ENCODE measurements around the gene OR10H5.

DNA sequence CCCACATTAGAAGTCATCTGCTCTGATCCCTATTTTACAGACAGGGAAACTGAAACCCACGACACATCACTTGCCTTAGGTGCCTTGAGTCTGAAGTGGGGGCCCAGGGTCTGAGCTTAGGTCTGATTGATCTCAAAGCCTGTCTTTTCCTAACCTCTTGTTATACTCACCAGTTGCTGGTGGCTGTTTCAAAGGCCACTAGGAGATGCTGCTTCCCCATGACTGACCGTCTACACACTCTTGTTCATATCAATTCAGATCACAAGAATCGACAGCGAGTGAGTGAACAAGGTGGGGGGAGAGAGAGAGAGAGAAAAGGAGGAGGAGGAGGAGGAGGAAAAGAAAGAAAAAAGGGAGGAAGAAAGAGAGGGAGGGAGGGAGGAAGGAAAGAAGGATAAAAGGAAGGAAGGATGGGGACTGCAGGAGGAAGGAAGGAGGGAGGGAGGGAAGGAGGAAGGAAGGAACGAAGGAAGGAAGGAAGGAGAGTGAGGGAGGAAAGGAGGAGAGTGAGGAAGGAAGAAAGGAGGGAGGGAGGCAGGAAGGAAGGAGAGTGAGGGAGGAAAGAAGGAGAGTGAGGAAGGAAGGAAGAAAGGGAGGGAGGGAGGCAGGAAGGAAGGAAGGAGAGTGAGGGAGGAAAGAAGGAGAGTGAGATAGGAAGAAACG is 24.7 kb downstream of the OR10H5 start:
- TF ChIP-seq, protein P1, sequence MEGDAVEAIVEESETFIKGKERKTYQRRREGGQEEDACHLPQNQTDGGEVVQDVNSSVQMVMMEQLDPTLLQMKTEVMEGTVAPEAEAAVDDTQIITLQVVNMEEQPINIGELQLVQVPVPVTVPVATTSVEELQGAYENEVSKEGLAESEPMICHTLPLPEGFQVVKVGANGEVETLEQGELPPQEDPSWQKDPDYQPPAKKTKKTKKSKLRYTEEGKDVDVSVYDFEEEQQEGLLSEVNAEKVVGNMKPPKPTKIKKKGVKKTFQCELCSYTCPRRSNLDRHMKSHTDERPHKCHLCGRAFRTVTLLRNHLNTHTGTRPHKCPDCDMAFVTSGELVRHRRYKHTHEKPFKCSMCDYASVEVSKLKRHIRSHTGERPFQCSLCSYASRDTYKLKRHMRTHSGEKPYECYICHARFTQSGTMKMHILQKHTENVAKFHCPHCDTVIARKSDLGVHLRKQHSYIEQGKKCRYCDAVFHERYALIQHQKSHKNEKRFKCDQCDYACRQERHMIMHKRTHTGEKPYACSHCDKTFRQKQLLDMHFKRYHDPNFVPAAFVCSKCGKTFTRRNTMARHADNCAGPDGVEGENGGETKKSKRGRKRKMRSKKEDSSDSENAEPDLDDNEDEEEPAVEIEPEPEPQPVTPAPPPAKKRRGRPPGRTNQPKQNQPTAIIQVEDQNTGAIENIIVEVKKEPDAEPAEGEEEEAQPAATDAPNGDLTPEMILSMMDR (conservative IDR thresholded peaks at IDR 0.05), result peak; percentile 79
- no peak for TF ChIP-seq EZH2 (IDR thresholded peaks at IDR 0.05; ENCODE audit: low read depth)
